Panc1 (cell line): ENCODE data around the gene MLKL. TPM values are rescaled to one million over a fixed set of nuclear protein-coding genes. Genes with fewer than 3 reads are reported as not detected.
A peak's percentile ranks its signal among the peaks of the same experiment; 100 is the strongest.

Experiments
- ATAC-seq: fragments of 200-7000 bp; cut with Tn5 transposase; 2 replicates; pipeline ENCODE4 v1.9.1; 2020; ENCODE audit warnings: mild to moderate bottlenecking, moderate library complexity
- BruUV-seq: library from RNA; stranded (reverse); fragments of 400-500 nt; replicated peaks from 2 replicates; lab custom pipeline; 2021; lab: Mats Ljungman, UMichigan
- CTCF ChIA-PET: fragments of 300-600 bp; sonication (Branson Sonifier 250); formaldehyde crosslinking; loops from one replicate; lab custom pipeline; 2022; ENCODE audit warnings: antibody characterized with exemption; lab: Charles Lee
- POLR2A ChIA-PET: fragments of 300-600 bp; sonication (Branson Sonifier 250); formaldehyde crosslinking; loops from one replicate; lab custom pipeline; 2022; ENCODE audit warnings: antibody characterized with exemption; lab: Charles Lee
- DNase-seq: peaks from one replicate; pipeline ENCODE4 v3.0.0-alpha.2; 2010; ENCODE audit warnings: low read depth, low spot score
- H3K27ac ChIP-seq: 2 replicates; pipeline ENCODE4 v1.5.1; 2011; ENCODE audit warnings: mild to moderate bottlenecking, low read length, inconsistent platforms
- H3K27me3 ChIP-seq: fragments of 200-500 bp; sonication (Bioruptor generic); 2 replicates; pipeline ENCODE4 v1.6.0; 2014; ENCODE audit warnings: low read length, inconsistent platforms; ENCODE audit not compliant: control insufficient read depth, insufficient read depth
- H3K36me3 ChIP-seq: fragments of 200-500 bp; sonication (Bioruptor generic); 2 replicates; pipeline ENCODE4 v1.5.1; 2014; ENCODE audit warnings: inconsistent platforms, mild to moderate bottlenecking, low read length, moderate library complexity; ENCODE audit not compliant: control insufficient read depth, insufficient read depth
- H3K4me1 ChIP-seq: 2 replicates; pipeline ENCODE4 v1.5.1; 2011; ENCODE audit warnings: inconsistent platforms, mild to moderate bottlenecking, low read length, moderate library complexity; ENCODE audit not compliant: control insufficient read depth, insufficient read depth
- H3K4me3 ChIP-seq, 2 experiments: 2 replicates each; pipeline ENCODE4 v1.5.1; 2011 to 2012; ENCODE audit warnings: low read depth in 2 of 2, low read length in 2 of 2, mild to moderate bottlenecking in 2 of 2, inconsistent platforms in 1 of 2, moderate library complexity in 1 of 2
- H3K9me3 ChIP-seq: fragments of 200-500 bp; sonication (Bioruptor generic); 2 replicates; pipeline ENCODE4 v1.5.1; 2014; ENCODE audit warnings: low read depth, mild to moderate bottlenecking, inconsistent platforms, low read length, moderate library complexity; ENCODE audit not compliant: control insufficient read depth, insufficient read depth
- POLR2AphosphoS5 ChIP-seq: IDR thresholded peaks from 2 replicates; pipeline ENCODE4 v1.6.1; 2012; ENCODE audit warnings: mild to moderate bottlenecking, low read depth, low read length, moderate library complexity
- SIN3A ChIP-seq: IDR thresholded peaks from 2 replicates; pipeline ENCODE4 v1.6.1; 2012; ENCODE audit warnings: low read depth, mild to moderate bottlenecking, low read length, moderate library complexity, borderline replicate concordance; ENCODE audit not compliant: insufficient read depth
- TCF7L2 ChIP-seq: IDR thresholded peaks from 2 replicates; pipeline ENCODE4 v1.6.1; 2011; ENCODE audit warnings: mild to moderate bottlenecking, low read depth, low read length, inconsistent platforms
- in situ Hi-C: cut with HindIII; loops from 2 replicates; pipeline ENCODE4 v1.10.0; 2016; ENCODE audit warnings: low sequenced_read_pairs, low pct_unique_long_range_greater_than_20kb
- intact Hi-C: fragments of 100-400 bp; cut with micrococcal nuclease; formaldehyde crosslinking; loops from one replicate; pipeline ENCODE4 v1.10.0; 2022; ENCODE audit not compliant: unreplicated experiment
- total RNA-seq: library from RNA; stranded (reverse); gene quantifications from one replicate; pipeline ENCODE4 v1.2.1, GENCODE V29; 2021; ENCODE audit not compliant: unreplicated experiment
- TF ChIP-seq, protein P1 (sequence below), 2 experiments: IDR thresholded peaks; 2 replicates each; pipeline ENCODE4 v1.6.1; 2011 to 2012; ENCODE audit warnings: low read depth in 2 of 2, control low read depth in 1 of 2, low read length in 1 of 2, mild to moderate bottlenecking in 1 of 2, moderate library complexity in 1 of 2; ENCODE audit not compliant: insufficient read depth in 1 of 2
- TF ChIP-seq, protein P2 (sequence below): fragments of 450-650 bp; IDR thresholded peaks from 2 replicates; pipeline ENCODE4 v1.5.1; 2017; ENCODE audit warnings: mild to moderate bottlenecking

The MLKL gene
- total RNA-seq, 1 experiment from 2014 or later = 4.8 TPM

DNA sequence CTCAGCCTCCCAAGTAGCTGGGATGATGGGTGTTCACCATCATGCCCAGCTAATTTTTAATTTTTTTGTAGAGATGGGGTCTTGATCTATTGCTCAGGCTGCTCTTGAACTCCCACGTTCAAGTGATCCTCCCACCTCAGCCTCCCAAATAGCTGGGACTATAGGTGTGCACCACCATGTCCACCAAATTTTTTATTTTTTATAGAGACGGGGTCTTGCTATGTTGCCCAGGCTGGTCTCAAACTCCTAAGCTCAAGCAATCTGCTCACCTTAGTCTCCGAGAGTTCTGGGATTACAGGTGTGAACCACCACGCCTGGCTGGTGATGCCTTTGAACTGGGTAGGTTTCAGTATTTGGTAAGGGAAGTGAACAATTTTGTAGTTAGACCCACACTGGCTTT is 43.9 kb upstream of the MLKL start:
- ATAC-seq = no peak
- DNase-seq = no peak
- CTCF ChIA-PET = interaction anchor here (0.7 to 1.6 kb wide), 2 partner anchors 31 to 118 kb away, joined by 3 read pairs; no protein-coding TSS in a partner anchor
- H3K4me3 ChIP-seq = no peak overlapping the region
- no peaks in the 10 kb centered on the region; the same call in 1 of the 2 replicates for H3K4me1 ChIP-seq
- POLR2A ChIA-PET = no interaction called here
- TF ChIP-seq POLR2AphosphoS5 (no peak), TCF7L2 (no peak), SIN3A (no peak)
- TF ChIP-seq, protein P1, sequence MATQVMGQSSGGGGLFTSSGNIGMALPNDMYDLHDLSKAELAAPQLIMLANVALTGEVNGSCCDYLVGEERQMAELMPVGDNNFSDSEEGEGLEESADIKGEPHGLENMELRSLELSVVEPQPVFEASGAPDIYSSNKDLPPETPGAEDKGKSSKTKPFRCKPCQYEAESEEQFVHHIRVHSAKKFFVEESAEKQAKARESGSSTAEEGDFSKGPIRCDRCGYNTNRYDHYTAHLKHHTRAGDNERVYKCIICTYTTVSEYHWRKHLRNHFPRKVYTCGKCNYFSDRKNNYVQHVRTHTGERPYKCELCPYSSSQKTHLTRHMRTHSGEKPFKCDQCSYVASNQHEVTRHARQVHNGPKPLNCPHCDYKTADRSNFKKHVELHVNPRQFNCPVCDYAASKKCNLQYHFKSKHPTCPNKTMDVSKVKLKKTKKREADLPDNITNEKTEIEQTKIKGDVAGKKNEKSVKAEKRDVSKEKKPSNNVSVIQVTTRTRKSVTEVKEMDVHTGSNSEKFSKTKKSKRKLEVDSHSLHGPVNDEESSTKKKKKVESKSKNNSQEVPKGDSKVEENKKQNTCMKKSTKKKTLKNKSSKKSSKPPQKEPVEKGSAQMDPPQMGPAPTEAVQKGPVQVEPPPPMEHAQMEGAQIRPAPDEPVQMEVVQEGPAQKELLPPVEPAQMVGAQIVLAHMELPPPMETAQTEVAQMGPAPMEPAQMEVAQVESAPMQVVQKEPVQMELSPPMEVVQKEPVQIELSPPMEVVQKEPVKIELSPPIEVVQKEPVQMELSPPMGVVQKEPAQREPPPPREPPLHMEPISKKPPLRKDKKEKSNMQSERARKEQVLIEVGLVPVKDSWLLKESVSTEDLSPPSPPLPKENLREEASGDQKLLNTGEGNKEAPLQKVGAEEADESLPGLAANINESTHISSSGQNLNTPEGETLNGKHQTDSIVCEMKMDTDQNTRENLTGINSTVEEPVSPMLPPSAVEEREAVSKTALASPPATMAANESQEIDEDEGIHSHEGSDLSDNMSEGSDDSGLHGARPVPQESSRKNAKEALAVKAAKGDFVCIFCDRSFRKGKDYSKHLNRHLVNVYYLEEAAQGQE (IDR thresholded peaks at IDR 0.05; ENCODE audit: insufficient read depth in 1 of 2, low read depth in 2 of 2, low read length in 1 of 2) = no peak
- TF ChIP-seq, protein P2, sequence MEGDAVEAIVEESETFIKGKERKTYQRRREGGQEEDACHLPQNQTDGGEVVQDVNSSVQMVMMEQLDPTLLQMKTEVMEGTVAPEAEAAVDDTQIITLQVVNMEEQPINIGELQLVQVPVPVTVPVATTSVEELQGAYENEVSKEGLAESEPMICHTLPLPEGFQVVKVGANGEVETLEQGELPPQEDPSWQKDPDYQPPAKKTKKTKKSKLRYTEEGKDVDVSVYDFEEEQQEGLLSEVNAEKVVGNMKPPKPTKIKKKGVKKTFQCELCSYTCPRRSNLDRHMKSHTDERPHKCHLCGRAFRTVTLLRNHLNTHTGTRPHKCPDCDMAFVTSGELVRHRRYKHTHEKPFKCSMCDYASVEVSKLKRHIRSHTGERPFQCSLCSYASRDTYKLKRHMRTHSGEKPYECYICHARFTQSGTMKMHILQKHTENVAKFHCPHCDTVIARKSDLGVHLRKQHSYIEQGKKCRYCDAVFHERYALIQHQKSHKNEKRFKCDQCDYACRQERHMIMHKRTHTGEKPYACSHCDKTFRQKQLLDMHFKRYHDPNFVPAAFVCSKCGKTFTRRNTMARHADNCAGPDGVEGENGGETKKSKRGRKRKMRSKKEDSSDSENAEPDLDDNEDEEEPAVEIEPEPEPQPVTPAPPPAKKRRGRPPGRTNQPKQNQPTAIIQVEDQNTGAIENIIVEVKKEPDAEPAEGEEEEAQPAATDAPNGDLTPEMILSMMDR = no peak
- no peaks in the 10 kb centered on the region for H3K27me3 ChIP-seq
- intact Hi-C loops (no loop called here), in situ Hi-C loops (no loop called here)
- H3K9me3 ChIP-seq = no peaks in the 10 kb centered on the region
- BruUV-seq = no TSS peak
- H3K36me3 ChIP-seq = no peaks in the 10 kb centered on the region
- H3K27ac ChIP-seq = no peak overlapping the region

DNA sequence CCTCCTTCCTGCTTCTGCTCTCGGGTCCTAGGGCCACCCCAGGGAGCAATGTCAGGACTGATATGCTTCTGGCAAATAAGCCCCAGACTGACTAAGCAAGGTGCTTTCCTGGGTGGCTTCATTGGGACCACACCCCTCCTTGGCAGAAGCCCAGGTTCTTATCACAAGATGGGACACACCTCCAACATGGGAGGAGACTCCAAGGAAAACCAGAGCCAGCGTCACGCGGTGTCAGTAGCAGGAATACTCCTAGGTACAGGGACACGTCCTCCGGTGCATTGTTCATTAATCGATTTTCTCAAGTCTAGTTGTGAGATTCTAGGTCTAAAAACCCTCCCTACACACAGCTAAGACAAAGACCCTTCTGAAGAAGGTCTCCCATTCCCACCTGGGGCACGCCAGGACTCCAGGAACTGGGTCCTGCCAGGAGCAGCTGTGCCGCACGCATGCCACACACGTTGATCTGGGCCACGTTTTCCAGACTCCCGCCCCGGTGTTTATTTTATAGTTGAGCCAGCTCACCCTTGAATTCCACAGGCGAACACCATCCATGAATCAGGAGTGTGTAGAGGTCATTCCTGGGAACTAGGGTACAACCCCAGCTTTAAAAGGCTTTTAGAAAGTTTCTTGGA is 43.1 kb upstream of the MLKL start:
- peak; percentile 73 for ATAC-seq
- intact Hi-C loops (no loop called here), in situ Hi-C loops (no loop called here)
- ChIA-PET POLR2A (no interaction called here), CTCF (interaction anchor here (0.7 to 1.6 kb wide), 2 partner anchors 31 to 119 kb away, joined by 3 read pairs; no protein-coding TSS in a partner anchor)
- TF ChIP-seq, protein P1 (IDR thresholded peaks at IDR 0.05; ENCODE audit: insufficient read depth in 1 of 2, low read depth in 2 of 2, low read length in 1 of 2) = no peak
- TF ChIP-seq SIN3A (no peak), TCF7L2 (no peak), POLR2AphosphoS5 (no peak)
- TF ChIP-seq, protein P2 = no peak
- Histone ChIP-seq H3K4me1 (no peaks in the 10 kb centered on the region; the same call in 1 of the 2 replicates), H3K36me3 (no peaks in the 10 kb centered on the region), H3K9me3 (no peaks in the 10 kb centered on the region), H3K27me3 (no peaks in the 10 kb centered on the region), H3K27ac (no peak overlapping the region), H3K4me3 (peak overlapping the region; percentile 0 to 17; a peak in 1 of 4 replicates)
- BruUV-seq = no TSS peak
- DNase-seq = peak; percentile 59
